ENCODE data around the gene MPP2.

DNA sequence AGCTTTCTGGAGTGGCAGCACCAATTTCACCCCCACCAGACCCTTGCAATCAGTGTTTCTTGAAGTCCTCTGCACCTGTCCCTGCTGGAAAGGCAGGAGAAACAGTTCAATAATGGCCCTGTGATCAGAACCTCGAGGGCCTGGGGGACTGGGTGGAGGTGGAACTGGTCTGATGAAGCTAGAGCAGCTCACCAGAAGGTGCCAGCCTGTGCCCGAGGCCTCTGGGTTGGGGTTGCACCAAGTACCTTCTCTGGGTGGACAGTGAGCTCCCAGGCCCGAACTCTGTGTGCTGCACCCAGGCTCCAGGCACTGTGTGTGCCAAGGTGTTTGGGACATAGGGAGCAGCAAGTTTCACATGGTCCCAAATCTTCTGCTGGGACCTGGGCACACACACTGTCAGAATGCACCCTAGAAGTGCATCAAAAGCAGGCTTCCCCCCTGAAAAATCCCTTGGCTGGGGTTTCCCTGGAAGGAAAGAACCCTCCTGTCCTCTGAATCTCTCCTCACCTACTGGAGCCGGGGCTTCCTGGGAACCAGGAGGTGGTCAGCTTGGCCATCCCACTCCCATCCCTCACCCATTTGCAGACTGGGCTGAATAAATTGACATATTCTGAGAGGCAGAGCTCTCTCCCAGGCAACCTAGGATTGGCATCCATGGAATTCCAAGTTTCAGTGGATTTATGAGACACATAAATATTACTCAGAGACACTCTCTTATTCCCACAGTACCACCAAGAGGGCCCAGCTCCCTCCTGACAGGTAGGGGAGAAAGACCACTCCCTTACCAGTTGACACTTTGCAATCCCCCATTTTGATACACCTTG lies 43.0 kb downstream of the MPP2 start:
- TF ChIP-seq CTCF (IDR thresholded peaks at IDR 0.05; ENCODE audit: extremely low read depth in 1 of 2, insufficient read depth in 1 of 2, low read depth in 1 of 2, low read length in 2 of 2) (no peak), MAX (IDR thresholded peaks at IDR 0.05; ENCODE audit: insufficient read depth, insufficient read length) (no peak), POLR2A (IDR thresholded peaks at IDR 0.05; ENCODE audit: low read depth, low read length) (no peak), JUN (IDR thresholded peaks at IDR 0.05; ENCODE audit: borderline replicate concordance, insufficient read depth, insufficient read length, low read depth) (no peak), MYC (IDR thresholded peaks at IDR 0.05; ENCODE audit: low read depth, low read length) (no peak), POLR2AphosphoS5 (IDR thresholded peaks at IDR 0.05; ENCODE audit: insufficient read depth, low read depth, low read length) (no peak)
